ENCODE data around the gene GRB10.

GRB10 gene

GRCh38 chr7:50653126-50653864 is 129.4 kb downstream of the GRB10 start:
- DNase-seq (ENCODE audit: low read depth): no peak

- DNase-seq (ENCODE audit: low read depth): no peak
These were observed 130.1 kb downstream of the GRB10 start for GRCh38 chr7:50652400-50653125.

- DNase-seq (ENCODE audit: low read depth): no peak
These were observed 131.3 kb downstream of the GRB10 start for GRCh38 chr7:50651271-50651989.

GRCh38 chr7:50650057-50650664 is 132.5 kb downstream of the GRB10 start:
- no peak for DNase-seq (ENCODE audit: low read depth)

GRCh38 chr7:50649259-50649885 is 133.3 kb downstream of the GRB10 start:
- no peak for DNase-seq (ENCODE audit: low read depth)

- DNase-seq (ENCODE audit: low read depth): no peak
These were observed 134.0 kb downstream of the GRB10 start for GRCh38 chr7:50648570-50649169.

- no peak for DNase-seq (ENCODE audit: low read depth)
These were observed 134.6 kb downstream of the GRB10 start for GRCh38 chr7:50648076-50648475.

- DNase-seq (ENCODE audit: low read depth): no peak
These were observed 135.3 kb downstream of the GRB10 start for GRCh38 chr7:50647286-50647980.

- DNase-seq (ENCODE audit: low read depth): no peak
These were observed 136.6 kb downstream of the GRB10 start for GRCh38 chr7:50646069-50646468.

- no peak for DNase-seq (ENCODE audit: low read depth)
These were observed 137.5 kb downstream of the GRB10 start for GRCh38 chr7:50645186-50645585.

GRCh38 chr7:50644586-50644985 is 138.1 kb downstream of the GRB10 start:
- no peak for DNase-seq (ENCODE audit: low read depth)

GRCh38 chr7:50644114-50644513 is 138.6 kb downstream of the GRB10 start:
- no peak for DNase-seq (ENCODE audit: low read depth)

- DNase-seq (ENCODE audit: low read depth): no peak
These were observed 141.0 kb downstream of the GRB10 start for GRCh38 chr7:50641442-50642405.

- no peak for DNase-seq (ENCODE audit: low read depth)
These were observed 141.9 kb downstream of the GRB10 start for GRCh38 chr7:50640779-50641178.

GRCh38 chr7:50640256-50640655 is 142.4 kb downstream of the GRB10 start:
- DNase-seq (ENCODE audit: low read depth): no peak

- DNase-seq (ENCODE audit: low read depth): no peak
These were observed 144.7 kb downstream of the GRB10 start for GRCh38 chr7:50637725-50638643.

- no peak for DNase-seq (ENCODE audit: low read depth)
These were observed 148.3 kb downstream of the GRB10 start for GRCh38 chr7:50634378-50634777.

- DNase-seq (ENCODE audit: low read depth): no peak
These were observed 149.3 kb downstream of the GRB10 start for GRCh38 chr7:50633414-50633710.
